ENCODE results near the gene MSI2. TPM values are rescaled to one million over a fixed set of nuclear protein-coding genes. Genes with fewer than 3 reads are reported as not detected.

The MSI2 gene
- polyA plus RNA-seq, 4 donors, result 85.9 to 104 (median 97.5) TPM

- DNase-seq (ENCODE audit: low read depth in 4 of 4, low spot score in 2 of 4), result no peak
Observed at GRCh38 chr17:57559634-57560318, 303.5 kb downstream of the MSI2 start.

- no peak for DNase-seq (ENCODE audit: low read depth in 4 of 4, low spot score in 2 of 4)
Observed at GRCh38 chr17:57560319-57560705, 304.0 kb downstream of the MSI2 start.

- no peak for DNase-seq (ENCODE audit: low read depth in 4 of 4, low spot score in 2 of 4)
Observed at GRCh38 chr17:57561072-57561861, 304.9 kb downstream of the MSI2 start.

GRCh38 chr17:57562184-57562698 is 305.9 kb downstream of the MSI2 start:
- DNase-seq (ENCODE audit: low read depth in 4 of 4, low spot score in 2 of 4), result no peak

- no peak for DNase-seq (ENCODE audit: low read depth in 4 of 4, low spot score in 2 of 4)
Observed at GRCh38 chr17:57563958-57564357, 307.6 kb downstream of the MSI2 start.

- no peak for DNase-seq (ENCODE audit: low read depth in 4 of 4, low spot score in 2 of 4)
Observed at GRCh38 chr17:57565176-57565575, 308.9 kb downstream of the MSI2 start.

GRCh38 chr17:57566721-57567120 is 310.4 kb downstream of the MSI2 start:
- no peak for DNase-seq (ENCODE audit: low read depth in 4 of 4, low spot score in 2 of 4)

- DNase-seq (ENCODE audit: low read depth in 4 of 4, low spot score in 2 of 4), result no peak
Observed at GRCh38 chr17:57567251-57567650, 310.9 kb downstream of the MSI2 start.

- DNase-seq (ENCODE audit: low read depth in 4 of 4, low spot score in 2 of 4), result no peak
Observed at GRCh38 chr17:57568340-57568739, 312.0 kb downstream of the MSI2 start.

- no peak for DNase-seq (ENCODE audit: low read depth in 4 of 4, low spot score in 2 of 4)
Observed at GRCh38 chr17:57569021-57569420, 312.7 kb downstream of the MSI2 start.

- no peak for DNase-seq (ENCODE audit: low read depth in 4 of 4, low spot score in 2 of 4)
Observed at GRCh38 chr17:57569853-57570252, 313.5 kb downstream of the MSI2 start.

- no peak for DNase-seq (ENCODE audit: low read depth in 4 of 4, low spot score in 2 of 4)
Observed at GRCh38 chr17:57570724-57571344, 314.5 kb downstream of the MSI2 start.

GRCh38 chr17:57572062-57572461 is 315.7 kb downstream of the MSI2 start:
- no peak for DNase-seq (ENCODE audit: low read depth in 4 of 4, low spot score in 2 of 4)

- no peak for DNase-seq (ENCODE audit: low read depth in 4 of 4, low spot score in 2 of 4)
Observed at GRCh38 chr17:57572600-57572999, 316.3 kb downstream of the MSI2 start.

- DNase-seq (ENCODE audit: low read depth in 4 of 4, low spot score in 2 of 4), result no peak
Observed at GRCh38 chr17:57574040-57574513, 317.8 kb downstream of the MSI2 start.

- DNase-seq (ENCODE audit: low read depth in 4 of 4, low spot score in 2 of 4), result no peak
Observed at GRCh38 chr17:57576744-57577143, 320.4 kb downstream of the MSI2 start.

- DNase-seq (ENCODE audit: low read depth in 4 of 4, low spot score in 2 of 4), result no peak
Observed at GRCh38 chr17:57577751-57578607, 321.7 kb downstream of the MSI2 start.

GRCh38 chr17:57578608-57579225 is 322.4 kb downstream of the MSI2 start:
- no peak for DNase-seq (ENCODE audit: low read depth in 4 of 4, low spot score in 2 of 4)

GRCh38 chr17:57579245-57579644 is 322.9 kb downstream of the MSI2 start:
- no peak for DNase-seq (ENCODE audit: low read depth in 4 of 4, low spot score in 2 of 4)

Data from left renal cortex interstitium (tissue), 4 donors.